NCI-H1092 (cell line): ENCODE results near the gene FARP1.
A peak's percentile ranks its signal among the peaks of the same experiment; 100 is the strongest.

Experiments
- DNase-seq: peaks from one replicate; lab custom pipeline; 2025; lab: John Stamatoyannopoulos, UW

FARP1 gene

DNA sequence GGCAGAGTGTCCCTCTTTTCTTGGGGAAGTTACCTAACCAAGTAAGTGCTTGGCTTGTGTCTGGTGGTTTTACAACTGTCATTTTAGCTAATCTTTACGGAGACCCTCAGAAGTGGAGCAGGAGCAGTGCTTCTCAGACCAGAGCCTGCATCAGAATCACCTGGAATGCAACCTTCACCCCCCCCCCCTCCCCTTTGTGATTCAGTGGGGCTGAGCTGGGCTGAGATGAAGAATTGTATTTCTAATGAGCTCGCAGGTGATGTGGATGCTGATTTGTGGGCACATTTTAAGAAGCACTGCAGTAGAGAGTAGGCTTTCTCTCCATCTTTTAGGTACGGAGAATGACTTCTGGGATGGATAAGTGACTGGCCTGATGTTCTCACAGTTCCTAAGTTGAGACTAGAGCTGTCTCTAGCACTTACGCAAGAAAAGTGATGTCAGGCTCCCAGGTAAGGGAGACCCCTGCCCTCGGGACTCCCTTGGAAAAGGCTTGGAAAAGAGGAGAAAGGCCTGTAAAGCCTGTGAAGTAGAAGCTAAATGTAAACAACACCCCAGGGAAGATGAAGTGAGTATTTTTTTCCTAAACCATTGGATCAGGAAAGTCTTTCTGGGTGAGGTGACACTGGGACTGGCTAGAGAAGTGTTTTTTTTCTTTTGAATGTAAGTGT is 57.5 kb downstream of the FARP1 start:
- no peak for DNase-seq

DNA sequence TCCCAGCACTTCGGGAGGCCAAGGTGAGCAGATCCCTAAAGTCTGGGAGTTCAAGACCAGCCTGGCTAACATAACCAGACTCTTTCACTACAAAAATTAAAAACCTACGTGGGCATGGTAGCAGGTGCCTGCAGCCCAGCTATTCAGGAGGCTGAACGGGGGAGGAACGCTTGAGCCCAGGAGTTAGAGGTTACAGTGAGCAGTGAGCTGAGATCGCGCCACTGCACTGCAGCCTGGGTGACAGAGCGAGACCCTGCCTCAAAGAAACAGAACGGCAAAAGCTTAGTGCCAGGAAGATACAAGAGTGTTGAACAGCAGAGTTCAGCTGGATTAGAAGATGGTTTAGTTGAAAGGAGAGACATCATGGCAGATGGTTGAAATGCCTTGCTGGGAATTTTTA is 58.3 kb downstream of the FARP1 start:
- no peak for DNase-seq

DNA sequence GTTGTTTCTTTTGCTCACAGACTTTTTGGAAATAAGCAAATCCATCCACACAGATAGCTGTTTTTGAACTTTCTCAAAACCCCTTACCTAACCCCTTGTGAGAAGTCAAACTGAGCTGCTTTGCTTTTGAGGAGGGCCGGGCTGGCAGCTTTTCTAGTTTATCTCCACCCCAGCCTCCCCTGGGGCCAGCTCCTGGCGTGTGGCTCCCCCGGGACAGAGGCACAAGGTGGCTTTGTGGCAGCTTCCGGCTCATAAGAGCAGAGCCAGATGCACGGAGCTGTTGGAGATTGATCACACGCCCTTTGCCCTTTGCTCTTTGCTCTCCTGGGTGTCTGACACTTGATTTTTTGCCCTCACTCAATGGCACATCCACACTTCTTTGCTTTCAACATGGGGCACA is 59.1 kb downstream of the FARP1 start:
- DNase-seq, result no peak

DNA sequence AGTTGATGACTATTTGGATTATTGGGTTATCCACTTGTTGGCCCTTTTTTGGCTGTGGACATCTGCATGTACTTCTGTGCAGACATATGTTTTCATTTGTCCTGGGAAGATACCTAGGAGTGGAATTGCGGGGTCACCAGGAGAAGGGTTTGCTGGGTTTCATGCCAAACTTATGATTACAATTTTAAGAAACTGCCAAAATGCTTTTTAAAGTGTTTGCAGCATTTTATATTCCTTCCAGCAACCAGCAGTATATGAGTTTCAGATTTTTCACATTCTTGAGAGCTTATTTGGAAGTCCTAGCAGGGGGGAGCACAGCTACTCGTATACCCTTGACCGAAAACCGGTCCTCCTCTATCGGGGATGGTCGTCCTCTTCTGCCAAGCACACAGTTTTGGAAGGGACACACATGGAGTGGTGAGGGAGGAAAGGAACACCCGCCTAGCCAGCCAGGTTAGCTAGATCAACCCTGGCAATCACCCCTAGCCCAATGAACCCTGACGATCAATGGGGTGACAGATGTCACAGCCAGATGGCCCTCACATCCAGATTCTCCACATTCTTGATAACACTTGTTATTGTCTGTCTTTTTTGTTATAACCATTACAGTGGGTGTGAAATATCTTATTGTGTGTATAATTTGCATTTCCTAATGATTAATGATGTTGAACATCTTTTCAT is 60.9 kb downstream of the FARP1 start:
- DNase-seq, result no peak

- DNase-seq, result no peak
Observed at GRCh38 chr13:98204546-98204945, 61.7 kb downstream of the FARP1 start.

GRCh38 chr13:98206946-98207345 is 64.1 kb downstream of the FARP1 start:
- DNase-seq, result no peak

DNA sequence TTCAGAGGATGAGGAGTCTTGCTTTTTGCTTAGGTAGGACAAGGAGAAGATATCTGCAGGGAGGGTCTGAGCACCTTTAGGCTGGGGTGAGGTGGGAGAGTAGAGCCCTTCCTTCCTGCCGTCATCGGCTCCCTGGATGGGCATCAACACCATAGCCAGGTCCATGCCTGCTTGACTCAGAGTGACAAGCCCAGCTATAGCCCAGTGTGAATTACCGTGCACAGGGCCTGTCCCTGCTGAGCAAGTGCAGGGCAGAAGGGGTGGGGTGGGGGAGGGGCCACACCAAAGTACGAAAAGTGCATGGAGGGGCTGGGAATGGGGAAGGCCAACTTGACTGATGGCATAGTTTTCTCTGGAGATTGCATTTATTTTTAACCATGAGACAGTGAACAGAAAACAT is 64.5 kb downstream of the FARP1 start:
- no peak for DNase-seq

DNA sequence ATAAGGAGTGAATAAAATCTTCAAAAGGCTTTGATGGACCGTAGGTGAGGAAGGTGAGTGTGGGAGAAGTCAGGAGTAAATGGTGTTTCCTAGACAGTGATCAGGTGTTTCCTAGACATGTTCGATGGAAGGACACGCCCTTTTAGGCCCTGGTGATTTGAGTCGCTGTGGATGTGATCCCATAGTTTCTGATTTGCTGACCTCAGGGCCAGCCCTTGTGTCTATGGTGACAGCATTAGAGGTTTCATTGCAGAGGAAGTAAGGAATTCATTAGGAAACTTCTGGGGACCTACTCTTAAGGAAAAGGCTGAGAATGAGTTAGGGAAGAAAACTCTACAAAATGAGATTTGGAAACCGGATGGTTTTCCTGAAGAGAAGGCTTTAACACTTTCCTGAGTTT is 65.7 kb downstream of the FARP1 start:
- no peak for DNase-seq

DNA sequence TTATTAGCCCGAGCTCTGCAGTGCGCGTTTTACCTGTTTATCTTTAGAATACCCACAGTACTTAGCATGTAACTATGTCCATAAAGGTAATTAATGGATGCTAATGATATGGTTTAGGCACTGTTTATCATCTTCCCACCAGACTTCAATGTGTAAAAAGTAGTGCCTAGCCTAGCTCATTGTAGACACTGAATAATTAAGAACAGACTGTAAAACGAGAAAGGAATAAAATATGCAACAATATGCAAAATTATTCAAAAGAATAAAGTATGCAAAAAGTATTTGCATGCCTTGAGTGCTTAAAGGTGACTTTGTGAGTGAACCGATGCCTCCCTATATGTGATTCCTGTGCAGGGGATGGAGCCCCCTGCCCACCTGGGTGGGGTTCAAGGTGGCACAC is 69.9 kb downstream of the FARP1 start:
- no peak for DNase-seq

DNA sequence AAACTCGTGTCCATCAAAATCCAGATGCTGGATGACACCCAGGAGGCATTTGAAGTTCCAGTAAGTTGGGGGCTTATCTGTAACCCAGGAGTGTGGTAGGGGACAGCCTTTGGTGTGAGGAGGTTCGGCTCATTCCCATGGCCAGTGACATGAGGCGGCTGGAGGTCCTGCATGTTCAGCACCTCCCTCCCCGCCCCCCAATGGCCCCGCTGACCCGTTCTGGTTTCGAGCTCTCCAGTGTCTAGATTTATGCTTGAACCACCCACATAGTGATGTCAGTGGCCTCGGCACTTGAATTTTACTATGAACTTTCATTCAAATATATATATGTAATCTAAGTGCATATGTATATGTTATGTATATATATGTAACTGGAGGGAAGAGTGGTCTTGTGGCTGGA is 70.5 kb downstream of the FARP1 start:
- no peak for DNase-seq

DNA sequence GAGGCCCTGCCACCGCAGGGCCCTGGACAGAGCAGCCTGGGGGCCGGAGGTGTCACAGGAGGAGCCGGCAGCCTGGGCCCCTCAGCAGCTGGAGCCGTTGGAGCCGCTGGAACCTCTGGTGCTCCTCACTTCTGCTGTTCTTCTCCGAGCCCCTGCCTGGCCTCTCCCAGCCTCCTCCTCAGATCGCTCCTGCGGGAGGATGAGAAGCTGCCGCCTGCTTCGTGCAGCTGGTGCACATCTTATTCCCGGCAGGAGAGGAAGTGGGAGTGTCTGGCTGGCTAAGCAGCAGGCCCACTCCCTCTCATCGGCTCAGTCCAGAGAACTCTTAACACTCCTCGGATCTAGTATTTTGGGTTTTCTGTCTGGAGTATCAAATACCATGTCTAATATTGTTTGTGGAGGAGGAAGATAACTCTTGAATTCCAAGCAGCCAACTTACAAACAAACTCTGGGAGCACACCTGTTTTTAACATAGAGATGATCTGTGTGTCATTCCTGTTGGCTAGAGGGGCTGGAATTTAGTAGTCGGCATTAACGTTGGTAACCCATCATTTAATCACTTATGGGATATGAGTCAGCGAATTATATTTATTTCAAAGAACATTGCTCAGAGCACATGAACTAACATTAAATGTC is 71.2 kb downstream of the FARP1 start:
- no peak for DNase-seq

DNA sequence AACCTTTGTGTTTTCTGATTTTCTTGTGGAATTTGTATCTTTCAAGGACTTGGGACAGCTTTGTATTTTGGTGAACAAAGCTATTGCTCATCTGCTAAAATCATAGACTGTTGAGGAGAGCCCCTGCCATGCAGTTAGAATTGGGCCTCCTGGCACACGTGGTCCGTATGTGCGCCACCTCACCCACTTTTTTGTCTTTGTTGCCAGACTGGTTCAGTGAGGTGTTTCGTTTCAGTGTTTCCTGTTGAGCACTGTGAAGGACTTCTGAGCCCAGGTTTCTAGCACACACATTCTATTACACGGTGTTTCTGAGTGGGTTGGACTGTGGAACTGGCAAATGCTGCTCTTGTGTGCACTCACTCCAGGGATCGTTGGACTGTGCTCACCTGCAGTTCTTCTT is 71.8 kb downstream of the FARP1 start:
- no peak for DNase-seq

DNA sequence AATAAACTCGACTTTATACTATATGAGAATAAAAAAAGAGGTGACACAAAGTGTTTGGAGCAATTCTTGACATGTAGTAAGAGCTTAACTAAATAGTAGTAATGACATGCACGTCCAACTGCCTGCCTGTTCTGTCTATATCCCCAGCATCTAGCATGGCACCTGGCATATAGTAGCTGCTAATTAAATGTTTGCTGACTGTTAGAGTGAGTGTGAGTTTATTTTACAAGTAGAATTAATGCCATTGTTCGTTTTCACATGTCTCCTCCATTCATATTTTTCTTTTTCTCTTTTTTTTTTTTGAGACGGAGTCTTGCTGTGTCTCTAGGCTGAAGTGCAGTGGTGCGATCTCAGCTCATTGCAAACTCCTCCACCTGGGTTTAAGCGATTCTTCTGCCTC is 72.6 kb downstream of the FARP1 start:
- no peak for DNase-seq

DNA sequence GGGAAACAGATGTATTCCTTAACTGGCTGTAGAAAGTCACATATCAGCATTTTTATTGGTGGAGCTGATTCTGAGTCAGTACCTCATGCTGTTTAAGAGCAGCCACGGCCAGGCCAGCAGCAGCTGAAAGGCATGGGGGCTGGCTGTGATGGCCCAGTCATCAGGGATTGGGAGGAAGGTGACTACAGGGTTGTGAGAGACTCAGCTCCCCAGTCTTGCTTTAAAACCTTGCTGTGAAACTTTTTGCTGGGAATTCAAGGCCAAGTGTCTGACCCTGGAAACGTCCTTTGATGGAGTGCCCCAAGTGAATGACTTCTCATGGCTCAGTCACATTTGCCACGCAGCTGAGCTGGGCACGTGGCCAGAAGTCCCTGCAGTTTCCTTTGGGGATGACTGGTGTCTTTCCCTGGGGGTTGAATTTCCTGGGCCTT is 73.3 kb downstream of the FARP1 start:
- peak; percentile 52 for DNase-seq

DNA sequence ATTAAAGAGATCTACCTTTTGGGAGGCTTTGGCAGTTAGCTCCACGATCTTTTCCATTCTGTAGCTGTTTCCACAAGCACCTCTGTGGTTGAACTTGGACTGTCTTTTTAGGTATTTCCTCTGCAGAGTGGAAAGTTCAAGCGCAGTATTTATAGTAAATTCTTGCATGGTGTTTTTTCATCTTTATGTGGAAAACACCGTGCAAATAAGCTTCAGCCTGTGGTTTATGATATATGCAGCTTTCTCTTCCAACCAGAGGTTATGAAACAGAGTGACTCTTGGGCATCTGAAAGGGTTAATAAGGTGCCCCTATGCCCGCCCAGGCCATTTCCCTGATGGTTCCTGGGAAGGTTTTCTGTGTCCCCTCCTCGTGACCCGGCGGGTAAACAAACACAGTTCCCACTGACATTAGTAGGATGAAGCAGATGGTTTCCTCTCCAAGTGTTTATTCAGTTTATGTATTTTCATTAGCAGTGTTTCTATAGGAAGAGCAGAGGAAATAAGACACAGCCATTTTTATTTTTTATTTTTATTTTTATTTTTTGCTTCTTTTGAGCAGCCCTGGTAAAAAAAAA is 73.9 kb downstream of the FARP1 start:
- DNase-seq, result peak; percentile 31

DNA sequence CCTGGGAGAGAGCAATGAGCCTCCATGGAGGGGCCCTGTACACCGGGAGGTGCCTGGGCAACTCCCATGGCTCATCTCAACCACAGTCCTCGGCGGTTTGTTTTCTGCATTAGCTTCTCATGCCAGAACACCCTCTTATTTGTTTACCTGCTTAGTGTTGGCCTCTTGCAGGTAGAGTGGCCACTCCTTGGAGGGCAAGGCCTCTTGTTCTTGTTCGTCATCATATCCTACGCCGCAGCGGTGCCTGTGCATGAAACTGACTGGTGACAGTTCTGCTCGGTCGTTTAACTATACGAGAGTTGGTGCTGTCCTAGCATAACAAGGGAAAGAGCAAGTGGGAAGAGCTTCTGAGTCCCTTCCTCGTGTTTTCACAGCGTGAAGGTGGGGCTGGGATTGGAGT is 74.7 kb downstream of the FARP1 start:
- no peak for DNase-seq

GRCh38 chr13:98219685-98220084 is 76.8 kb downstream of the FARP1 start:
- DNase-seq, result no peak

DNA sequence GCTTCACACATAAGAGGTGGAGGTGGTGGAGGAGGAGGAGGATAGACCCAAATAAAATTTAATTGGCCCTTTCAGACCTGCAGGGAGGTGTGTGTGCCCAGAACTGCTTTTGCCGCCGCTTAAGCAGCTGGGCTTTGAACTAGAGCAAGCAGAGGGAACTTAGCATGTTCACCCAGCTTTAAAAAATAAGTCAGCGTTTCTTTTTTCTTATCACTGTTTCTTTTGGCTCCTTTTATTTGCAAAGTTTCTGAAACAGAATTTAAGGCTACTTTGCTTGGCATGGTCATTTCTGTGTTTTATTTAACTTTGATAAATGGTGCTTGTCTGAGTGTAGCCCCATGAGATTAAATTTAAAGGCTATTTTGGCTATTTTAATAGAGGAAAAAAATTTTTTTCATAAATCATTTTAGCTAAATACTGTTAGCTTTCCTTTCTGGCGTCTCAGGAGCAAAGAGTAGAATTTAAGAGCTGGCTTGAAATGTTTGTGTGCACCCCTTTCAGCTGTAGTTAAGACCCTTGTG is 77.4 kb downstream of the FARP1 start:
- DNase-seq, result no peak

GRCh38 chr13:98221234-98221633 is 78.3 kb downstream of the FARP1 start:
- DNase-seq, result peak; percentile 93

DNA sequence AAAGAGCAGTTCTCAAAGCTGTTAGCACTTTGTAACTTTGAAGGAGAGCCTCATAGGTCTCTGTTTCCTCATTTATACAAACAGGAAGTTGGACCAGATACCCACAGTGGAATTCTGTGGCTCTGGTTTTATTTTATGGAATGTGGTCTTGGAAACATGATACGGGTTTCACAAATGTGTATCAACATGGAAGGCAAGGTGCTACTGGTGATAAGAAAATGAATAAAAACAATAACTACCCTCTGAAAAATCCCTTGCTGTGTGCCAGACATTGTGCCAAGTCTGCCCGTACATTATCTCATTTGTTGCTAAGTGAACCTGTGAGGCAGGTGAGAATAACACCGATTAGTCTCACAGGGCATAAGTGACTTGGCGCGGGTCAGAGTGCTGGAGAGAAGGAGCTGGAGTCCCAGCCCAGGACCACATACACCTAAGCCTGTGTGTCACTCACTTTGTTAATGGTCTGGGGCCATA is 79.2 kb downstream of the FARP1 start:
- peak; percentile 31 for DNase-seq

DNA sequence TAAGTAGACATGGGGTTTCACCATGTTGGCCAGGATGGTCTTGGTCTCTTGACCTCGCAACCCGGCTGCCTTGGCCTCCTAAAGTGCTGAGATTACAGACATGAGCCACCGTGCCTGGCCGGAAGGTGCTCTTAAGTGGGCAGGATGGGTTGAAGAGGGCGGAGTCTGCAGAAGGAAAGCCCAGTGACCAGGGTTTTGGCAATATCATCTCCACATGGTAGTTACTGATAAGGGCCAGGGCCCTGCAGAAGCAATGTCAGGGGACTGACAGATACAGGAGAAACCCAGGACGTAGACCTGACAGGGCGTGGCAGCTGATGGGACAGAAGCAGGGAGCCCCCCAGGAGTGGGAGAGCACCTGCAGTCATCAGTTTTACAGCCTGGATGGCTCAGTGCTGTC is 79.9 kb downstream of the FARP1 start:
- no peak for DNase-seq

DNA sequence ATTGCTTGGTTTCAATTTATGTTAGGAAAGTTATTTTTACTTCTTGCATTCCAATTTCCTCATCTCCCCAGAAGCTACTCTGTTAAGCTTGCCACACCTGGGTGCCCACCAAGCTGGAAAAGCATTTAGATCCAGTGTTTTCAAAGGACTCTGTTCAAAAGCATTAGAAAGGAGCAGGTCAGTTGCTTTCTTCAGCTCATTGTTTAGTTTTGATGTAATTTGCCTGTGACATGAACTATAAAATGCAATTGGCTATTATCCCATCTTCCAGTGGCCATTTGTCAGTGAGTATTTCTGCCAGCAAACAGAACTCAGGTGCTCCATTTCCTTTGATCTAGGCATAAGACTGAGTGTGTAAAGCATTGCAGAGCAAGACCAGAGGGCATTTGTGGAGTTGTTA is 80.8 kb downstream of the FARP1 start:
- DNase-seq, result no peak

GRCh38 chr13:98224557-98224956 is 81.7 kb downstream of the FARP1 start:
- DNase-seq, result no peak
